K562 (cell line): ENCODE results near the gene ATP8B4. TPM values are rescaled to one million over a fixed set of nuclear protein-coding genes. Genes with fewer than 3 reads are reported as not detected.

Experiments
- ATAC-seq: fragments of 200-7000 bp; cut with Tn5 transposase; 3 replicates; pipeline ENCODE4 v1.9.1; 2020; ENCODE audit warnings: moderate library complexity
- BruUV-seq: library from RNA; stranded (reverse); fragments of 400-500 nt; replicated peaks from 2 replicates; lab custom pipeline; 2021; lab: Mats Ljungman, UMichigan
- CTCF ChIA-PET: fragments of 300-600 bp; formaldehyde crosslinking; extraction: SDS; loops from one replicate; lab custom pipeline; 2021; ENCODE audit warnings: low intra/inter-chr PET ratio; lab: Yijun Ruan, JAX
- POLR2A ChIA-PET: fragments of 300-600, 350-650 bp; sonication (Branson Sonifier 250); formaldehyde crosslinking; extraction: SDS; loops from one replicate; lab custom pipeline; 2021; ENCODE audit warnings: antibody characterized with exemption, inconsistent platforms; lab: Yijun Ruan, JAX
- DNase-seq, 4 experiments: peaks; one replicate each; pipeline versions ENCODE4 v3.0.0 to v3.0.0-alpha.2; 2011 to 2018; ENCODE audit warnings: low spot score in 3 of 4, mixed read lengths in 3 of 4; ENCODE audit errors: extremely low read depth in 1 of 4
- FAIRE-seq: peaks from 2 replicates; lab custom pipeline; 2011; peaks lifted over from hg19 to GRCh38; lab: Jason Lieb, UNC
- H2AFZ ChIP-seq: 2 replicates; pipeline ENCODE4 v1.6.0; 2011; ENCODE audit warnings: low read depth, low read length, control low read depth, inconsistent platforms
- H3K27ac ChIP-seq: fragments of 200-600 bp; 3 replicates; pipeline ENCODE4 v1.8.0; 2011; ENCODE audit warnings: low read depth, mild to moderate bottlenecking, control low read depth, inconsistent platforms, low read length, moderate library complexity, mixed read lengths; ENCODE audit errors: extremely low read depth
- H3K27me3 ChIP-seq, 2 experiments: fragments of 300-600 bp in 1 of 2; 2 replicates in 1 of 2; 3 replicates in 1 of 2; pipeline versions ENCODE4 v1.6.0 to v1.8.0; 2011; ENCODE audit warnings: inconsistent platforms in 2 of 2, low read length in 2 of 2, mild to moderate bottlenecking in 1 of 2, mixed read lengths in 1 of 2, moderate library complexity in 1 of 2; ENCODE audit not compliant: control insufficient read depth in 2 of 2, insufficient read depth in 2 of 2
- H3K36me3 ChIP-seq: fragments of 300-600 bp; 3 replicates; pipeline ENCODE4 v1.8.0; 2011; ENCODE audit warnings: mild to moderate bottlenecking, low read length, inconsistent platforms; ENCODE audit not compliant: control insufficient read depth, insufficient read depth
- H3K4me1 ChIP-seq, 2 experiments: fragments of 200-600 bp in 1 of 2; replicated peaks in 1 of 2; 2 replicates in 1 of 2; 3 replicates in 1 of 2; pipeline versions ENCODE4 v1.5.1 to v1.8.0; 2011; ENCODE audit warnings: inconsistent platforms in 2 of 2, low read length in 2 of 2, mild to moderate bottlenecking in 1 of 2, mixed read lengths in 1 of 2, moderate library complexity in 1 of 2; ENCODE audit not compliant: control insufficient read depth in 2 of 2, insufficient read depth in 2 of 2
- H3K4me2 ChIP-seq: 2 replicates; pipeline ENCODE4 v1.6.1; 2011; ENCODE audit warnings: low read length, control low read depth, inconsistent platforms, mixed read lengths; ENCODE audit not compliant: insufficient read depth
- H3K4me3 ChIP-seq: fragments of 200-600 bp; sonication (generic), shearing (Covaris generic); 2 replicates; pipeline ENCODE4 v1.5.1; 2016; ENCODE audit warnings: control low read depth, inconsistent platforms
- H3K79me2 ChIP-seq: fragments of 200-600 bp; 3 replicates; pipeline ENCODE4 v1.8.0; 2011; ENCODE audit warnings: low read length, inconsistent platforms; ENCODE audit not compliant: control insufficient read depth, insufficient read depth
- H3K9ac ChIP-seq, 2 experiments: 2 replicates each; pipeline versions ENCODE4 v1.6.0 to v1.6.1; 2011; ENCODE audit warnings: low read depth in 2 of 2, low read length in 2 of 2, control low read depth in 1 of 2, inconsistent platforms in 1 of 2, mild to moderate bottlenecking in 1 of 2, mixed read lengths in 1 of 2; ENCODE audit not compliant: insufficient read depth in 1 of 2
- H3K9me1 ChIP-seq: one replicate; pipeline ENCODE4 v1.6.0; 2011; ENCODE audit warnings: inconsistent platforms, mild to moderate bottlenecking, low read length, moderate library complexity; ENCODE audit not compliant: control insufficient read depth, insufficient read depth
- H3K9me3 ChIP-seq: replicated peaks from 2 replicates; pipeline ENCODE4 v1.5.1; 2011; ENCODE audit warnings: low read depth, low read length, inconsistent platforms; ENCODE audit not compliant: control insufficient read depth, insufficient read depth
- H4K20me1 ChIP-seq: replicated peaks from 2 replicates; pipeline ENCODE4 v1.6.1; 2011; ENCODE audit warnings: low read length, inconsistent platforms, mixed read lengths; ENCODE audit not compliant: control insufficient read depth, insufficient read depth
- C11orf30 ChIP-seq: fragments of 450-650 bp; IDR thresholded peaks from 2 replicates; pipeline ENCODE4 v1.6.1; 2016; ENCODE audit warnings: low read depth, mild to moderate bottlenecking
- CREBBP ChIP-seq: IDR thresholded peaks from one replicate; pipeline ENCODE4 v1.6.1; 2012; ENCODE audit warnings: low read depth, mild to moderate bottlenecking, control low read depth, inconsistent platforms, low read length
- CREM ChIP-seq: IDR thresholded peaks from 2 replicates; pipeline ENCODE4 v1.6.1; 2014; ENCODE audit warnings: antibody characterized with exemption, low read depth
- ESRRB ChIP-seq: fragments of 250-450 bp; sonication (Bioruptor Pico); IDR thresholded peaks from 2 replicates; pipeline ENCODE4 v1.5.0; 2020; ENCODE audit warnings: mild to moderate bottlenecking, moderate library complexity, borderline replicate concordance
- FOXA3 ChIP-seq, 2 experiments: fragments of 450-650 bp in 1 of 2; sonication (generic) in 1 of 2; formaldehyde crosslinking; IDR thresholded peaks in 1 of 2; conservative IDR thresholded peaks in 1 of 2; 2 replicates each; pipeline versions ENCODE4 v1.4.0 to v1.8.0; 2020 to 2022; ENCODE audit warnings: mild to moderate bottlenecking in 2 of 2, missing genetic modification reagents in 1 of 2
- IFI16 ChIP-seq: fragments of 250-450 bp; sonication (Bioruptor Pico); IDR thresholded peaks from 2 replicates; pipeline ENCODE4 v2.1.2; 2022; ENCODE audit warnings: mild to moderate bottlenecking, inconsistent platforms
- MYBL2 ChIP-seq, 2 experiments: fragments of 450-650 bp in 1 of 2; sonication (generic) in 1 of 2; formaldehyde crosslinking in 1 of 2; IDR thresholded peaks; 2 replicates each; pipeline versions ENCODE4 v1.6.1 to v1.8.1; 2017 to 2022; ENCODE audit warnings: borderline replicate concordance in 1 of 2, inconsistent platforms in 1 of 2, low read depth in 1 of 2, mild to moderate bottlenecking in 1 of 2, missing genetic modification reagents in 1 of 2, moderate library complexity in 1 of 2
- RAD51 ChIP-seq: fragments of 450-650 bp; IDR thresholded peaks from 2 replicates; pipeline ENCODE4 v1.7.1; 2016; ENCODE audit warnings: low read depth, mild to moderate bottlenecking, borderline replicate concordance
- SMC3 ChIP-seq: conservative IDR thresholded peaks from 2 replicates; pipeline ENCODE4 v1.6.1; 2011; ENCODE audit warnings: low read depth, low read length, improper control_type of control experiment; ENCODE audit not compliant: insufficient read depth
- TFAM ChIP-seq: fragments of 250-450 bp; sonication (Bioruptor Pico); conservative IDR thresholded peaks from 2 replicates; pipeline ENCODE4 v1.5.0; 2021; ENCODE audit warnings: mild to moderate bottlenecking, moderate library complexity
- ZNF12 ChIP-seq: sonication (generic); formaldehyde crosslinking; IDR thresholded peaks from 2 replicates; pipeline ENCODE4 v1.4.0; 2020; ENCODE audit warnings: mild to moderate bottlenecking, missing genetic modification reagents
- WGBS: fragments of 100-300 bp; shearing (Covaris generic); methylation state at CpG from one replicate; pipeline ENCODE4 v1.1.6; 2016; ENCODE audit warnings: low coverage, mixed read lengths; ENCODE audit not compliant: insufficient coverage; ENCODE audit errors: missing lambda C conversion rate; 5-methylcytosine and 5-hydroxymethylcytosine counted together
- in situ Hi-C: fragments of 300-500 bp; cut with MboI; formaldehyde crosslinking; loops from 4 replicates; pipeline ENCODE4 v1.15.0; 2018; ENCODE audit warnings: inconsistent platforms, mixed read lengths
- intact Hi-C: fragments of 100-400 bp; cut with micrococcal nuclease; formaldehyde crosslinking; loops from 2 replicates; pipeline ENCODE4 v1.14.2; 2022
- polyA plus RNA-seq, 8 experiments: library from polyadenylated mRNA; depleted of rRNA in 4 of 8; stranded (reverse) in 5 of 8; unstranded in 3 of 8; fragments of >200 nt; fragmentation: Nextera tagmentation in 2 of 8; fragmentation: Illumina TruSeq in 1 of 8; extraction: Ambion mirVana in 2 of 8; extraction: Trizol in 1 of 8; gene quantifications; 2 replicates each; pipeline versions ENCODE4 v1.2.1 to v1.2.3, GENCODE V29; 2011 to 2014; ENCODE audit warnings: inconsistent platforms in 1 of 8, missing spikeins in 1 of 8
- total RNA-seq, 7 experiments: library from RNA; depleted of rRNA in 6 of 7; stranded (reverse); fragments of >200 nt in 6 of 7; fragmentation: Illumina TruSeq in 2 of 7; extraction: Trizol in 2 of 7; gene quantifications; 2 replicates each; pipeline versions ENCODE4 v1.2.1 to v1.2.3, GENCODE V29; 2011 to 2021; ENCODE audit warnings: low replicate concordance in 1 of 7
- TF ChIP-seq, protein P1 (sequence below): sonication (generic); formaldehyde crosslinking; IDR thresholded peaks from 2 replicates; pipeline ENCODE4 v1.8.1; 2023; ENCODE audit warnings: missing genetic modification reagents, mild to moderate bottlenecking, borderline replicate concordance
- TF ChIP-seq, protein P2 (sequence below): sonication (generic); formaldehyde crosslinking; IDR thresholded peaks from 2 replicates; pipeline ENCODE4 v1.8.0; 2022; ENCODE audit warnings: missing genetic modification reagents, mild to moderate bottlenecking, borderline replicate concordance

ATP8B4 gene
- total and polyA plus RNA-seq, 9 of the 15 experiments (the other 6 are each of a cell fraction or from before 2014, with no cell fraction given) = 0.14 to 2.5 (median 0.44) TPM

DNA sequence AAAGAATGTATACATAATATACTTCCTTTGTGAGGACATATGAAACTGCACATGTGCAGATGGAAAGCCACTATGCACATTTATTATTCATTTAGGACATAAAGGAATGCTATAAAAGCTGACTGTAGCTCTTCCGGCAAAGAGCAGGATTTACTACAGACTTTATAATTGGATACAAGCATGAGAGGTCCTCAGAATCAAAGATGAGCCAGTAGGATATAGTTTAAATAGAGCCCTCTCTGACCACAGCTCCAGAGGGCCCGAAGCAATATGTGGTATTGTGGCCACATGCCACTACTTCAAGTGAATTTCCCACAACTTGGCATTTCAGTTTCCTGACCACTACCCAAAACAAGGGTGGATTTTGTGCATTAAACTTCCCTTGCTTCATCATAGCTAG, 140.9 kb downstream of the ATP8B4 start (continued):
- TF ChIP-seq ESRRB (CRISPR knock-in tag) (no peak), IFI16 (CRISPR knock-in tag) (no peak)
- TF ChIP-seq, all 486 proteins: peak for 0

DNA sequence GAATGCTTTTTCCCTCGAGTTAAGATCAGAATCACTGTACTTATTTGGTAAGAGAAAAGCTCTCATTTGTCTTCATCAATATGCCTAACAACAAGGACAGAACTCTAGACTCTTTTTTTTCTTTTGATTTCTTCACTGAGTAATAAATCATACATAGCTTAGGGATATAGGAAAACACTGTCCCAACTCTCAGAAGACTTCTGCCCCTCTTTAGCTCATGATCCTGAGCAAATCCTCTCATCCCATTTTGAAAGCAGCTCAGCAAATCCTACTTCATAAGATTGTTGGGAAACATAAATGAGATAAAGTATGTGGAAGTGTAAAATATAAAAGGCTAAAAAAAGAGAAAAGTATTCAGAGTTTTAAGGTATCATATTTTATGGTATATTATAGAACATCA, 141.7 kb downstream of the ATP8B4 start:
- H3K27me3 ChIP-seq = no peaks in the 10 kb centered on the region
- no peaks in the 10 kb centered on the region for H3K36me3 ChIP-seq
- intact Hi-C loops (no loop called here), in situ Hi-C loops (no loop called here)
- ChIA-PET CTCF (no interaction called here), POLR2A (no interaction called here)
- H3K27ac ChIP-seq = no peak overlapping the region
- H3K4me1 ChIP-seq = no peaks in the 10 kb centered on the region
- no peaks in the 10 kb centered on the region for H4K20me1 ChIP-seq
- DNase-seq (no peak), ATAC-seq (no peak), FAIRE-seq (no peak)
- H3K9me1 ChIP-seq = no peaks in the 10 kb centered on the region
- H3K79me2 ChIP-seq = no peaks in the 10 kb centered on the region
- WGBS = 5% methylated on average over 1 of the region's 1 CpG
- H2AFZ ChIP-seq = no peak overlapping the region
- no peak overlapping the region for H3K9ac ChIP-seq
- H3K4me3 ChIP-seq = no peak overlapping the region
- H3K4me2 ChIP-seq = no peak overlapping the region
- BruUV-seq = no TSS peak
- no peaks in the 10 kb centered on the region for H3K9me3 ChIP-seq
- TF ChIP-seq, protein P1, sequence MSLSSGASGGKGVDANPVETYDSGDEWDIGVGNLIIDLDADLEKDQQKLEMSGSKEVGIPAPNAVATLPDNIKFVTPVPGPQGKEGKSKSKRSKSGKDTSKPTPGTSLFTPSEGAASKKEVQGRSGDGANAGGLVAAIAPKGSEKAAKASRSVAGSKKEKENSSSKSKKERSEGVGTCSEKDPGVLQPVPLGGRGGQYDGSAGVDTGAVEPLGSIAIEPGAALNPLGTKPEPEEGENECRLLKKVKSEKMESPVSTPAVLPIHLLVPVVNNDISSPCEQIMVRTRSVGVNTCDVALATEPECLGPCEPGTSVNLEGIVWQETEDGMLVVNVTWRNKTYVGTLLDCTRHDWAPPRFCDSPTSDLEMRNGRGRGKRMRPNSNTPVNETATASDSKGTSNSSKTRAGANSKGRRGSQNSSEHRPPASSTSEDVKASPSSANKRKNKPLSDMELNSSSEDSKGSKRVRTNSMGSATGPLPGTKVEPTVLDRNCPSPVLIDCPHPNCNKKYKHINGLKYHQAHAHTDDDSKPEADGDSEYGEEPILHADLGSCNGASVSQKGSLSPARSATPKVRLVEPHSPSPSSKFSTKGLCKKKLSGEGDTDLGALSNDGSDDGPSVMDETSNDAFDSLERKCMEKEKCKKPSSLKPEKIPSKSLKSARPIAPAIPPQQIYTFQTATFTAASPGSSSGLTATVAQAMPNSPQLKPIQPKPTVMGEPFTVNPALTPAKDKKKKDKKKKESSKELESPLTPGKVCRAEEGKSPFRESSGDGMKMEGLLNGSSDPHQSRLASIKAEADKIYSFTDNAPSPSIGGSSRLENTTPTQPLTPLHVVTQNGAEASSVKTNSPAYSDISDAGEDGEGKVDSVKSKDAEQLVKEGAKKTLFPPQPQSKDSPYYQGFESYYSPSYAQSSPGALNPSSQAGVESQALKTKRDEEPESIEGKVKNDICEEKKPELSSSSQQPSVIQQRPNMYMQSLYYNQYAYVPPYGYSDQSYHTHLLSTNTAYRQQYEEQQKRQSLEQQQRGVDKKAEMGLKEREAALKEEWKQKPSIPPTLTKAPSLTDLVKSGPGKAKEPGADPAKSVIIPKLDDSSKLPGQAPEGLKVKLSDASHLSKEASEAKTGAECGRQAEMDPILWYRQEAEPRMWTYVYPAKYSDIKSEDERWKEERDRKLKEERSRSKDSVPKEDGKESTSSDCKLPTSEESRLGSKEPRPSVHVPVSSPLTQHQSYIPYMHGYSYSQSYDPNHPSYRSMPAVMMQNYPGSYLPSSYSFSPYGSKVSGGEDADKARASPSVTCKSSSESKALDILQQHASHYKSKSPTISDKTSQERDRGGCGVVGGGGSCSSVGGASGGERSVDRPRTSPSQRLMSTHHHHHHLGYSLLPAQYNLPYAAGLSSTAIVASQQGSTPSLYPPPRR (CRISPR knock-in tag) = no peak
- TF ChIP-seq FOXA3 (CRISPR knock-in tag; conservative IDR thresholded peaks at IDR 0.05 in 1 of 2, IDR thresholded peaks at IDR 0.05 in 1 of 2) = no peak
- no peak for TF ChIP-seq CREM
- TF ChIP-seq CREBBP = no peak
- no peak for TF ChIP-seq SMC3
- no peak for TF ChIP-seq TFAM (CRISPR knock-in tag)
- TF ChIP-seq ZNF12 = no peak
- TF ChIP-seq C11orf30 = no peak
- TF ChIP-seq, protein P2, sequence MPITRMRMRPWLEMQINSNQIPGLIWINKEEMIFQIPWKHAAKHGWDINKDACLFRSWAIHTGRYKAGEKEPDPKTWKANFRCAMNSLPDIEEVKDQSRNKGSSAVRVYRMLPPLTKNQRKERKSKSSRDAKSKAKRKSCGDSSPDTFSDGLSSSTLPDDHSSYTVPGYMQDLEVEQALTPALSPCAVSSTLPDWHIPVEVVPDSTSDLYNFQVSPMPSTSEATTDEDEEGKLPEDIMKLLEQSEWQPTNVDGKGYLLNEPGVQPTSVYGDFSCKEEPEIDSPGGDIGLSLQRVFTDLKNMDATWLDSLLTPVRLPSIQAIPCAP (CRISPR knock-in tag) = no peak
- no peak for TF ChIP-seq MYBL2 (IDR thresholded peaks at IDR 0.05; ENCODE audit: low read depth)
- TF ChIP-seq MYBL2 (CRISPR knock-in tag; IDR thresholded peaks at IDR 0.05; ENCODE audit: borderline replicate concordance) = no peak
- no peak for TF ChIP-seq RAD51
